Activated CD4-positive, alpha-beta memory T cell treated with anti-CD3 and anti-CD28 coated beads, Interleukin-2, amount 10 ng/mL, durations not matched to agents 7 days and 5 days (primary cell): ENCODE data around the gene FNDC10. TPM values are rescaled to one million over a fixed set of nuclear protein-coding genes. Genes with fewer than 3 reads are reported as not detected.
"Not testable (repeated sequence)": the region's sequence is repeated elsewhere in the genome, so short reads cannot be mapped to it uniquely, and the experiment has no call there.

Experiments used
- CTCF ChIA-PET: fragments of 350-600 bp; sonication (Branson Sonifier 250); formaldehyde crosslinking; loops from one replicate; lab custom pipeline; 2021; ENCODE audit warnings: antibody characterized with exemption, inconsistent platforms; lab: Charles Lee
- POLR2A ChIA-PET: fragments of 350-600 bp; sonication (Branson Sonifier 250); formaldehyde crosslinking; loops from one replicate; lab custom pipeline; 2021; ENCODE audit warnings: antibody characterized with exemption; lab: Charles Lee
- DNase-seq: peaks from one replicate; pipeline ENCODE4 v3.0.0-alpha.2; 2020
- H3K27ac Mint-ChIP-seq: one replicate; pipeline ENCODE4 v1.8.0; 2021; ENCODE audit warnings: mild to moderate bottlenecking, mixed read lengths
- H3K27me3 Mint-ChIP-seq: one replicate; pipeline ENCODE4 v1.8.0; 2021; ENCODE audit warnings: mixed read lengths
- H3K36me3 Mint-ChIP-seq: one replicate; pipeline ENCODE4 v1.8.0; 2021; ENCODE audit warnings: low read depth, mixed read lengths
- H3K4me1 Mint-ChIP-seq: one replicate; pipeline ENCODE4 v1.8.0; 2021; ENCODE audit warnings: mixed read lengths
- H3K4me3 Mint-ChIP-seq: one replicate; pipeline ENCODE4 v1.8.0; 2021; ENCODE audit warnings: mild to moderate bottlenecking, mixed read lengths
- H3K9me3 Mint-ChIP-seq: one replicate; pipeline ENCODE4 v1.8.0; 2021; ENCODE audit warnings: mixed read lengths
- total RNA-seq, 2 experiments: library from RNA; stranded (reverse); gene quantifications; one replicate each; pipeline ENCODE4 v1.2.3, GENCODE V29; 2021

FNDC10 gene
- total RNA-seq, 2 experiments from 2014 or later: 2.6 to 2.7 TPM

GRCh38 chr1:1598051-1598719, 1.8 kb downstream of the FNDC10 start:
- peak overlapping the region; percentile 72 for H3K4me3 Mint-ChIP-seq
- ChIA-PET CTCF (interaction anchor here (1.1 to 1.2 kb wide), 2 partner anchors 16 to 98 kb away, joined by 3 read pairs; no protein-coding TSS in a partner anchor), POLR2A (interaction anchor here (1.0 to 3.1 kb wide), 4 partner anchors 9 to 33 kb away, joined by 3 to 14 read pairs (median 6); partner anchors contain the start of gene MIB2)
- H3K9me3 Mint-ChIP-seq: no peaks in the 10 kb centered on the region
- no peak overlapping the region for H3K27ac Mint-ChIP-seq
- no peak for DNase-seq
- peaks cover 8% of the 10 kb centered on the region for H3K4me1 Mint-ChIP-seq
- no peaks in the 10 kb centered on the region for H3K36me3 Mint-ChIP-seq
- peaks cover 9% of the 10 kb centered on the region for H3K27me3 Mint-ChIP-seq

GRCh38 chr1:1597275-1597930, 2.5 kb downstream of the FNDC10 start:
- DNase-seq: no peak
- Mint-ChIP-seq H3K4me1 (peaks cover 8% of the 10 kb centered on the region), H3K9me3 (no peaks in the 10 kb centered on the region), H3K27ac (no peak overlapping the region), H3K36me3 (no peaks in the 10 kb centered on the region), H3K27me3 (peaks cover 9% of the 10 kb centered on the region), H3K4me3 (no peak overlapping the region)
- ChIA-PET CTCF (interaction anchor here (0.6 to 1.2 kb wide), 2 partner anchors 17 to 50 kb away, joined by 3 read pairs; no protein-coding TSS in a partner anchor), POLR2A (interaction anchor here (1.0 to 3.1 kb wide), 4 partner anchors 9 to 33 kb away, joined by 3 to 14 read pairs (median 6); partner anchors contain the start of gene MIB2)

GRCh38 chr1:1596493-1597274, 3.3 kb downstream of the FNDC10 start:
- H3K4me1 Mint-ChIP-seq: peaks cover 8% of the 10 kb centered on the region
- H3K27me3 Mint-ChIP-seq: peaks cover 9% of the 10 kb centered on the region
- no peak overlapping the region for H3K27ac Mint-ChIP-seq
- no peaks in the 10 kb centered on the region for H3K36me3 Mint-ChIP-seq
- H3K4me3 Mint-ChIP-seq: no peak overlapping the region
- POLR2A ChIA-PET: interaction anchor here (1.0 to 3.1 kb wide), 3 partner anchors 10 to 18 kb away, joined by 3 to 14 read pairs (median 7); partner anchors contain the start of gene MIB2
- no peaks in the 10 kb centered on the region for H3K9me3 Mint-ChIP-seq
- CTCF ChIA-PET: interaction anchor here (0.6 kb wide), 1 partner anchor 50 kb away, joined by 3 read pairs; no protein-coding TSS in a partner anchor
- DNase-seq: no peak

- H3K36me3 Mint-ChIP-seq, H3K27ac Mint-ChIP-seq, H3K4me1 Mint-ChIP-seq, POLR2A ChIA-PET, H3K27me3 Mint-ChIP-seq, CTCF ChIA-PET, DNase-seq, H3K4me3 Mint-ChIP-seq, H3K9me3 Mint-ChIP-seq: not testable (repeated sequence)
Observed at GRCh38 chr1:1595341-1595740, 4.6 kb downstream of the FNDC10 start.

GRCh38 chr1:1594602-1595260, 5.2 kb downstream of the FNDC10 start:
- Mint-ChIP-seq H3K9me3 (no peaks in the 10 kb centered on the region), H3K27me3 (peaks cover 9% of the 10 kb centered on the region), H3K4me3 (no peak overlapping the region), H3K36me3 (no peaks in the 10 kb centered on the region), H3K4me1 (peaks cover 7% of the 10 kb centered on the region), H3K27ac (no peak overlapping the region)
- DNase-seq: no peak
- POLR2A ChIA-PET: no interaction called here
- CTCF ChIA-PET: no interaction called here

- no peaks in the 10 kb centered on the region for H3K36me3 Mint-ChIP-seq
- H3K27me3 Mint-ChIP-seq: peaks cover 8% of the 10 kb centered on the region
- H3K4me1 Mint-ChIP-seq: peaks cover 5% of the 10 kb centered on the region
- H3K9me3 Mint-ChIP-seq: no peaks in the 10 kb centered on the region
- H3K27ac Mint-ChIP-seq: no peak overlapping the region
- DNase-seq: no peak
- POLR2A ChIA-PET: no interaction called here
- CTCF ChIA-PET: no interaction called here
- no peak overlapping the region for H3K4me3 Mint-ChIP-seq
Observed at GRCh38 chr1:1593834-1594601, 5.9 kb downstream of the FNDC10 start.

- DNase-seq: no peak
- Mint-ChIP-seq H3K27me3 (peaks cover 3% of the 10 kb centered on the region), H3K4me3 (no peak overlapping the region), H3K4me1 (no peaks in the 10 kb centered on the region), H3K27ac (no peak overlapping the region), H3K36me3 (no peaks in the 10 kb centered on the region), H3K9me3 (no peaks in the 10 kb centered on the region)
- POLR2A ChIA-PET: no interaction called here
- CTCF ChIA-PET: no interaction called here
Observed at GRCh38 chr1:1591452-1591851, 8.5 kb downstream of the FNDC10 start.

- ChIA-PET POLR2A (no interaction called here), CTCF (interaction anchor here (0.7 to 1.1 kb wide), 2 partner anchors 11 to 37 kb away, joined by 3 read pairs; no protein-coding TSS in a partner anchor)
- Mint-ChIP-seq H3K9me3 (no peaks in the 10 kb centered on the region), H3K27me3 (peaks cover 15% of the 10 kb centered on the region), H3K4me3 (no peak overlapping the region), H3K36me3 (no peaks in the 10 kb centered on the region), H3K27ac (no peak overlapping the region), H3K4me1 (peaks cover 3% of the 10 kb centered on the region)
- no peak for DNase-seq
Observed at GRCh38 chr1:1583347-1584010, 16.5 kb downstream of the FNDC10 start.

GRCh38 chr1:1582585-1583346, 17.2 kb downstream of the FNDC10 start:
- peaks cover 3% of the 10 kb centered on the region for H3K4me1 Mint-ChIP-seq
- CTCF ChIA-PET: interaction anchor here (1.1 kb wide), 1 partner anchor 10 kb away, joined by 3 read pairs; no protein-coding TSS in a partner anchor
- H3K27ac Mint-ChIP-seq: no peak overlapping the region
- no peak for DNase-seq
- H3K36me3 Mint-ChIP-seq: no peaks in the 10 kb centered on the region
- POLR2A ChIA-PET: no interaction called here
- H3K27me3 Mint-ChIP-seq: peaks cover 14% of the 10 kb centered on the region
- no peaks in the 10 kb centered on the region for H3K9me3 Mint-ChIP-seq
- H3K4me3 Mint-ChIP-seq: no peak overlapping the region

GRCh38 chr1:1578371-1578940, 21.5 kb downstream of the FNDC10 start:
- Mint-ChIP-seq H3K36me3 (peaks cover 8% of the 10 kb centered on the region), H3K27ac (no peak overlapping the region), H3K4me1 (peaks cover 16% of the 10 kb centered on the region), H3K27me3 (peaks cover 12% of the 10 kb centered on the region), H3K4me3 (no peak overlapping the region), H3K9me3 (no peaks in the 10 kb centered on the region)
- POLR2A ChIA-PET: interaction anchor here (1.0 to 1.5 kb wide), 2 partner anchors 10 to 36 kb away, joined by 4 to 6 read pairs; no protein-coding TSS in a partner anchor
- CTCF ChIA-PET: no interaction called here
- DNase-seq: no peak
